Esophagus squamous epithelium (tissue), 4 donors: ENCODE results near the gene SURF2.

Source experiments
- POLR2A ChIP-seq, 4 donors: fragments of 450-650 bp; IDR thresholded peaks; one replicate each; pipeline ENCODE4 v1.6.1; 2017; ENCODE audit warnings: antibody characterized with exemption in 4 of 4, mild to moderate bottlenecking in 4 of 4, moderate library complexity in 3 of 4
- TF ChIP-seq, protein P1 (sequence below), 6 experiments: fragments of 450-650 bp in 4 of 6; fragments of 200-600 bp in 2 of 6; sonication (generic) in 2 of 6; IDR thresholded peaks; one replicate each; pipeline ENCODE4 v1.5.1; 2016 to 2019; ENCODE audit warnings: antibody characterized with exemption in 6 of 6, mild to moderate bottlenecking in 4 of 6, moderate library complexity in 4 of 6

DNA sequence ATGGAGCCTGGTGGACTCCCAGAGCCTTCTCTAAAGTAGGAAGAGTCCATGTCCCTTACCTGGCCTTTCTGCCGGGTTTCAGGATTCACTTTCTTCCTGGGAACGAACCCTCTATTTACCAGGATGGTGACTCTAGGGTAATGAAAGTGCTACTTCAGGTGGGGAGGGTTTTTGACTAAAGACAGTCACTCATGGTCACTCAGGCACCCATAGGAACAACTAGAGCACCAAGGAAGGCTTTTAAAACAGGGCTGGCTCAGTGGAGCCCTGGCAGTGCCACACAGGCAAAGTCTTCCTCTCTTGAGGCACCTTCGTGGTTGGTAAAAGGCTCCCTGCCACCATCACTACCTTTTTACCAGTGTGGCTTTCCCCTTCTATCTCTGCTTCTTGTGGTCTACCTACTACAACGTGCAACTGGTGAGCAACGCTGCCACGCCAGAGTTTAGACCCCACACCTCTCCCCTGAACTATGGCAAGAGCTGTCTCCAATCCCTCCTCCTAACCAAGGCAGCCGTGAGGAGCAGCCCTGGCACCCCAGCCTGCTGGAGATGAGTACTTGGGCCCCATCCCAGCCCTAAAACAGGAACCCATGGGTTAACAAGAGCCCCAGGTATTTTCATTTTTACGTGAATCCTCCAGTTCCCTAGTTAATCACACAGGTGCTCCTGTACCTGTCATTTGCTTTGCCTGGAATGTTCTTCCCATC is 3.6 kb upstream of the SURF2 start:
- TF ChIP-seq, protein P1, sequence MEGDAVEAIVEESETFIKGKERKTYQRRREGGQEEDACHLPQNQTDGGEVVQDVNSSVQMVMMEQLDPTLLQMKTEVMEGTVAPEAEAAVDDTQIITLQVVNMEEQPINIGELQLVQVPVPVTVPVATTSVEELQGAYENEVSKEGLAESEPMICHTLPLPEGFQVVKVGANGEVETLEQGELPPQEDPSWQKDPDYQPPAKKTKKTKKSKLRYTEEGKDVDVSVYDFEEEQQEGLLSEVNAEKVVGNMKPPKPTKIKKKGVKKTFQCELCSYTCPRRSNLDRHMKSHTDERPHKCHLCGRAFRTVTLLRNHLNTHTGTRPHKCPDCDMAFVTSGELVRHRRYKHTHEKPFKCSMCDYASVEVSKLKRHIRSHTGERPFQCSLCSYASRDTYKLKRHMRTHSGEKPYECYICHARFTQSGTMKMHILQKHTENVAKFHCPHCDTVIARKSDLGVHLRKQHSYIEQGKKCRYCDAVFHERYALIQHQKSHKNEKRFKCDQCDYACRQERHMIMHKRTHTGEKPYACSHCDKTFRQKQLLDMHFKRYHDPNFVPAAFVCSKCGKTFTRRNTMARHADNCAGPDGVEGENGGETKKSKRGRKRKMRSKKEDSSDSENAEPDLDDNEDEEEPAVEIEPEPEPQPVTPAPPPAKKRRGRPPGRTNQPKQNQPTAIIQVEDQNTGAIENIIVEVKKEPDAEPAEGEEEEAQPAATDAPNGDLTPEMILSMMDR (IDR thresholded peaks at IDR 0.05), result no peak
- TF ChIP-seq POLR2A (IDR thresholded peaks at IDR 0.05), result no peak
